ENCODE measurements around the gene OXSR1. TPM values are rescaled to one million over a fixed set of nuclear protein-coding genes. Genes with fewer than 3 reads are reported as not detected.

The OXSR1 gene
- total and polyA plus RNA-seq, 2 of the 13 experiments (the other 11 are each of a cell fraction or from before 2014, with no cell fraction given): 27.4 to 32.6 TPM

DNA sequence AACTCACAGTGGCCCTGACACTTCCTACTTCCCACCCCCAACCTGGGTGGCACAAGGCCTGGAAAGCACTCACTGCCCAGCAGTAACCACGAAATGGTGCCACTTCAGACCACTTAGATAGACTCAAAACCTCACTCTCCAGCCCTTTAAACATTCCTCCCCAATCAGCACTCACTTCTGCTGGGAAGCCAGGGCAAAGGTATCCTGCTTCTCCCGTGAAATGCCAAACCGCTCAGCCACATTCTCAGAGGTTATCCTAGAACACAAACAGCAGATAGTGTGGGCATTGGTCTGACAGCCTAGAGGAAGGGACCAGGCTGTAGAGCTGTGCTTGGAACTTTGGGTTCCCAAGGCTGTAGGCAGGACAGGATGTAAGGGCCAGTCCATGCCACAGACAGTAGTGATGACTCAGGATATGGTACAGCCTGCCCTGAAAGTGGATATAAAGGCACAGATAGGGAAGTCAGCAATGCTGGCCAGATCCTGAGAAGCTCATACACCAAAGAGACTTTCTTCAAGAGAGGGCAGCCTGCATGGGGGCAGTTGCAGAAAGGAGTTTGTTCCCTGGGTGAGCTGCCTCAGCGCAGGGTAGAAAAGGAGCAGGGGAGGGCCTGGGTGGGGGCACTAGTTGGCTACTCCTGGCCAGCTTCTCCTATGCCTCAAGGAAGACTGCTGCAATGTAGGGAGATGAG, 37.6 kb upstream of the OXSR1 start:
- H3K4me3 ChIP-seq (replicated peaks in 1 of 3; ENCODE audit: insufficient read depth in 1 of 3, low read depth in 2 of 3, low read length in 3 of 3): no peak overlapping the region
- no peak overlapping the region for H2AFZ ChIP-seq (ENCODE audit: low read length)
- H3K27me3 ChIP-seq (ENCODE audit: control insufficient read depth in 1 of 2, insufficient read depth in 2 of 2, low read length in 2 of 2): no peaks in the 10 kb centered on the region
- no peaks in the 10 kb centered on the region for H3K9me3 ChIP-seq (ENCODE audit: low read length)
- in situ Hi-C loops (cut with HindIII; ENCODE audit: extremely low pct_ligation_motif_present, low pct_unique_long_range_greater_than_20kb): loop anchor here (25.0 kb wide), 1 partner anchor 335 kb away; the partner anchor contains the start of gene ACVR2B
- peaks cover 52% of the 10 kb centered on the region for H4K20me1 ChIP-seq (ENCODE audit: insufficient read depth, low read length)
- DNase-seq (ENCODE audit: low spot score) (no peak), FAIRE-seq (no peak), ATAC-seq (no peak)
- no TSS peak for BruUV-seq (replicated peaks)
- POLR2A ChIA-PET: interaction anchor here (0.7 to 6.9 kb wide), 3 partner anchors 9 to 264 kb away, joined by 3 to 87 read pairs (median 8); partner anchors contain the start of gene ACAA1
- H3K9ac ChIP-seq (ENCODE audit: insufficient read depth, low read depth, low read length): no peak overlapping the region
- WGBS (ENCODE audit: low lambda C conversion rate): 98% methylated on average over 4 of the region's 4 CpGs
- intact Hi-C loops (cut with micrococcal nuclease; ENCODE audit: unreplicated experiment): no loop called here
- peak overlapping the region; percentile 41 for H3K27ac ChIP-seq (ENCODE audit: extremely low read length, insufficient read depth, low read length)
- CTCF ChIA-PET (ENCODE audit: low intra/inter-chr PET ratio, low total read pairs): no interaction called here
- peaks cover 42 to 92% of the 10 kb centered on the region in 2 experiments for H3K36me3 ChIP-seq (replicated peaks in 1 of 2; ENCODE audit: control insufficient read depth in 1 of 2, insufficient read depth in 2 of 2, low read length in 2 of 2)
- H3K4me1 ChIP-seq (ENCODE audit: insufficient read depth, low read length): peaks cover 95% of the 10 kb centered on the region
- H3K79me2 ChIP-seq (ENCODE audit: insufficient read depth, low read length): peaks cover 49% of the 10 kb centered on the region
- H3K4me2 ChIP-seq (ENCODE audit: low read depth, low read length): 0 out of 2 replicates have a peak overlapping the region, but pooled peaks have one; percentile 7
- TF ChIP-seq, protein P1, sequence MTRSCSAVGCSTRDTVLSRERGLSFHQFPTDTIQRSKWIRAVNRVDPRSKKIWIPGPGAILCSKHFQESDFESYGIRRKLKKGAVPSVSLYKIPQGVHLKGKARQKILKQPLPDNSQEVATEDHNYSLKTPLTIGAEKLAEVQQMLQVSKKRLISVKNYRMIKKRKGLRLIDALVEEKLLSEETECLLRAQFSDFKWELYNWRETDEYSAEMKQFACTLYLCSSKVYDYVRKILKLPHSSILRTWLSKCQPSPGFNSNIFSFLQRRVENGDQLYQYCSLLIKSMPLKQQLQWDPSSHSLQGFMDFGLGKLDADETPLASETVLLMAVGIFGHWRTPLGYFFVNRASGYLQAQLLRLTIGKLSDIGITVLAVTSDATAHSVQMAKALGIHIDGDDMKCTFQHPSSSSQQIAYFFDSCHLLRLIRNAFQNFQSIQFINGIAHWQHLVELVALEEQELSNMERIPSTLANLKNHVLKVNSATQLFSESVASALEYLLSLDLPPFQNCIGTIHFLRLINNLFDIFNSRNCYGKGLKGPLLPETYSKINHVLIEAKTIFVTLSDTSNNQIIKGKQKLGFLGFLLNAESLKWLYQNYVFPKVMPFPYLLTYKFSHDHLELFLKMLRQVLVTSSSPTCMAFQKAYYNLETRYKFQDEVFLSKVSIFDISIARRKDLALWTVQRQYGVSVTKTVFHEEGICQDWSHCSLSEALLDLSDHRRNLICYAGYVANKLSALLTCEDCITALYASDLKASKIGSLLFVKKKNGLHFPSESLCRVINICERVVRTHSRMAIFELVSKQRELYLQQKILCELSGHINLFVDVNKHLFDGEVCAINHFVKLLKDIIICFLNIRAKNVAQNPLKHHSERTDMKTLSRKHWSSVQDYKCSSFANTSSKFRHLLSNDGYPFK (CRISPR knock-in tag; IDR thresholded peaks at IDR 0.05; ENCODE audit: borderline replicate concordance): no peak
- TF ChIP-seq YEATS2 (CRISPR knock-in tag; IDR thresholded peaks at IDR 0.05; ENCODE audit: borderline replicate concordance): no peak
- TF ChIP-seq NONO (IDR thresholded peaks at IDR 0.05): no peak
- peak; percentile 40; the same call in 1 of the 2 replicates for TF ChIP-seq NONO (CRISPR knock-in tag; conservative IDR thresholded peaks at IDR 0.05)
- TF ChIP-seq MZF1 (CRISPR knock-in tag; IDR thresholded peaks at IDR 0.05; ENCODE audit: borderline replicate concordance): no peak
- TF ChIP-seq ETV5 (CRISPR knock-in tag; IDR thresholded peaks at IDR 0.05; ENCODE audit: borderline replicate concordance): 0 out of 2 replicates have a peak, but pooled peaks have one; percentile 18
- no peak for TF ChIP-seq ZNF282 (IDR thresholded peaks at IDR 0.05; ENCODE audit: partially characterized antibody)
- TF ChIP-seq ZKSCAN1 (IDR thresholded peaks at IDR 0.05; ENCODE audit: low read length): no peak
- no peak for TF ChIP-seq FIP1L1 (IDR thresholded peaks at IDR 0.05; ENCODE audit: borderline replicate concordance, insufficient read depth, low read depth, low read length)
- no peak for TF ChIP-seq ZNF552 (CRISPR knock-in tag; IDR thresholded peaks at IDR 0.05; ENCODE audit: borderline replicate concordance)
- TF ChIP-seq, protein P2, sequence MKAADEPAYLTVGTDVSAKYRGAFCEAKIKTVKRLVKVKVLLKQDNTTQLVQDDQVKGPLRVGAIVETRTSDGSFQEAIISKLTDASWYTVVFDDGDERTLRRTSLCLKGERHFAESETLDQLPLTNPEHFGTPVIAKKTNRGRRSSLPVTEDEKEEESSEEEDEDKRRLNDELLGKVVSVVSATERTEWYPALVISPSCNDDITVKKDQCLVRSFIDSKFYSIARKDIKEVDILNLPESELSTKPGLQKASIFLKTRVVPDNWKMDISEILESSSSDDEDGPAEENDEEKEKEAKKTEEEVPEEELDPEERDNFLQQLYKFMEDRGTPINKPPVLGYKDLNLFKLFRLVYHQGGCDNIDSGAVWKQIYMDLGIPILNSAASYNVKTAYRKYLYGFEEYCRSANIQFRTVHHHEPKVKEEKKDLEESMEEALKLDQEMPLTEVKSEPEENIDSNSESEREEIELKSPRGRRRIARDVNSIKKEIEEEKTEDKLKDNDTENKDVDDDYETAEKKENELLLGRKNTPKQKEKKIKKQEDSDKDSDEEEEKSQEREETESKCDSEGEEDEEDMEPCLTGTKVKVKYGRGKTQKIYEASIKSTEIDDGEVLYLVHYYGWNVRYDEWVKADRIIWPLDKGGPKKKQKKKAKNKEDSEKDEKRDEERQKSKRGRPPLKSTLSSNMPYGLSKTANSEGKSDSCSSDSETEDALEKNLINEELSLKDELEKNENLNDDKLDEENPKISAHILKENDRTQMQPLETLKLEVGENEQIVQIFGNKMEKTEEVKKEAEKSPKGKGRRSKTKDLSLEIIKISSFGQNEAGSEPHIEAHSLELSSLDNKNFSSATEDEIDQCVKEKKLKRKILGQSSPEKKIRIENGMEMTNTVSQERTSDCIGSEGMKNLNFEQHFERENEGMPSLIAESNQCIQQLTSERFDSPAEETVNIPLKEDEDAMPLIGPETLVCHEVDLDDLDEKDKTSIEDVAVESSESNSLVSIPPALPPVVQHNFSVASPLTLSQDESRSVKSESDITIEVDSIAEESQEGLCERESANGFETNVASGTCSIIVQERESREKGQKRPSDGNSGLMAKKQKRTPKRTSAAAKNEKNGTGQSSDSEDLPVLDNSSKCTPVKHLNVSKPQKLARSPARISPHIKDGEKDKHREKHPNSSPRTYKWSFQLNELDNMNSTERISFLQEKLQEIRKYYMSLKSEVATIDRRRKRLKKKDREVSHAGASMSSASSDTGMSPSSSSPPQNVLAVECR (CRISPR knock-in tag; IDR thresholded peaks at IDR 0.05; ENCODE audit: borderline replicate concordance): no peak
- TF ChIP-seq POLR2A (IDR thresholded peaks at IDR 0.05; ENCODE audit: insufficient read depth in 1 of 2, low read depth in 2 of 2, low read length in 2 of 2): peak in 1 of 2 experiments; percentile 31; a peak in 1 of 4 replicates
- TF ChIP-seq ERF (CRISPR knock-in tag; IDR thresholded peaks at IDR 0.05): no peak
- TF ChIP-seq NCOR1 (IDR thresholded peaks at IDR 0.05; ENCODE audit: borderline replicate concordance, low read length): no peak
- no peak for TF ChIP-seq ZNF30 (CRISPR knock-in tag; IDR thresholded peaks at IDR 0.05)
- TF ChIP-seq, protein P3, sequence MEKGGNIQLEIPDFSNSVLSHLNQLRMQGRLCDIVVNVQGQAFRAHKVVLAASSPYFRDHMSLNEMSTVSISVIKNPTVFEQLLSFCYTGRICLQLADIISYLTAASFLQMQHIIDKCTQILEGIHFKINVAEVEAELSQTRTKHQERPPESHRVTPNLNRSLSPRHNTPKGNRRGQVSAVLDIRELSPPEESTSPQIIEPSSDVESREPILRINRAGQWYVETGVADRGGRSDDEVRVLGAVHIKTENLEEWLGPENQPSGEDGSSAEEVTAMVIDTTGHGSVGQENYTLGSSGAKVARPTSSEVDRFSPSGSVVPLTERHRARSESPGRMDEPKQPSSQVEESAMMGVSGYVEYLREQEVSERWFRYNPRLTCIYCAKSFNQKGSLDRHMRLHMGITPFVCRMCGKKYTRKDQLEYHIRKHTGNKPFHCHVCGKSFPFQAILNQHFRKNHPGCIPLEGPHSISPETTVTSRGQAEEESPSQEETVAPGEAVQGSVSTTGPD (CRISPR knock-in tag; IDR thresholded peaks at IDR 0.05): no peak
